CD4-positive, alpha-beta T cell (primary cell): ENCODE measurements around the gene ATG2B. TPM values are rescaled to one million over a fixed set of nuclear protein-coding genes. Genes with fewer than 3 reads are reported as not detected.

Experiments
- ATAC-seq: fragments of 200-7000 bp; cut with Tn5 transposase; one replicate; pipeline ENCODE4 v1.10.0; 2022; ENCODE audit warnings: mild to moderate bottlenecking; ENCODE audit not compliant: poor library complexity
- CTCF ChIA-PET: fragments of 350-600 bp; sonication (Branson Sonifier 250); formaldehyde crosslinking; loops from one replicate; lab custom pipeline; 2021; ENCODE audit warnings: antibody characterized with exemption, inconsistent platforms; lab: Charles Lee
- POLR2A ChIA-PET: fragments of 350-600 bp; sonication (Branson Sonifier 250); formaldehyde crosslinking; loops from one replicate; lab custom pipeline; 2021; ENCODE audit warnings: antibody characterized with exemption, inconsistent platforms; lab: Charles Lee
- DNase-seq, 14 experiments: peaks; one replicate each; pipeline ENCODE4 v3.0.0-alpha.2; 2013 to 2020; ENCODE audit warnings: mixed read lengths in 2 of 14
- H3K27ac ChIP-seq, 2 donors: one replicate each; pipeline versions ENCODE4 v1.5.1 to v1.7.0; 2013; ENCODE audit warnings: low read length in 2 of 2, low read depth in 1 of 2, mild to moderate bottlenecking in 1 of 2
- H3K27me3 ChIP-seq, 2 experiments: 1 replicate in 1 of 2; 2 replicates in 1 of 2; pipeline versions ENCODE4 v1.6.1 to v1.7.0; 2013; ENCODE audit warnings: low read length in 2 of 2, control low read depth in 1 of 2, mild to moderate bottlenecking in 1 of 2, moderate library complexity in 1 of 2; ENCODE audit not compliant: insufficient read depth in 2 of 2, control insufficient read depth in 1 of 2
- H3K36me3 ChIP-seq: one replicate; pipeline ENCODE4 v1.6.1; 2013; ENCODE audit warnings: low read length, control low read depth; ENCODE audit not compliant: insufficient read depth
- H3K4me1 ChIP-seq: one replicate; pipeline ENCODE4 v1.6.1; 2013; ENCODE audit warnings: low read length, control low read depth; ENCODE audit not compliant: insufficient read depth
- H3K4me3 ChIP-seq: one replicate; pipeline ENCODE4 v1.5.1; 2013; ENCODE audit warnings: mild to moderate bottlenecking, low read length, moderate library complexity
- H3K9me3 ChIP-seq, 2 experiments: 1 replicate in 1 of 2; 2 replicates in 1 of 2; pipeline versions ENCODE4 v1.6.1 to v1.7.0; 2013; ENCODE audit warnings: low read length in 2 of 2, mild to moderate bottlenecking in 2 of 2, control low read depth in 1 of 2, moderate library complexity in 1 of 2; ENCODE audit not compliant: control insufficient read depth in 1 of 2, insufficient read depth in 1 of 2
- H3K27ac Mint-ChIP-seq: one replicate; pipeline ENCODE4 v1.8.0; 2020; ENCODE audit warnings: mixed read lengths
- H3K27me3 Mint-ChIP-seq: one replicate; pipeline ENCODE4 v1.8.0; 2021; ENCODE audit warnings: mixed read lengths
- H3K36me3 Mint-ChIP-seq: one replicate; pipeline ENCODE4 v1.8.0; 2021; ENCODE audit warnings: low read depth, mixed read lengths
- H3K4me1 Mint-ChIP-seq: one replicate; pipeline ENCODE4 v1.8.0; 2021; ENCODE audit warnings: low read depth, mixed read lengths
- H3K4me3 Mint-ChIP-seq: one replicate; pipeline ENCODE4 v1.8.0; 2020; ENCODE audit warnings: mild to moderate bottlenecking, mixed read lengths
- H3K9me3 Mint-ChIP-seq: one replicate; pipeline ENCODE4 v1.8.0; 2020; ENCODE audit warnings: mixed read lengths
- intact Hi-C, 2 experiments: fragments of 100-400 bp; cut with DNase I in 1 of 2; cut with micrococcal nuclease in 1 of 2; formaldehyde crosslinking; loops; one replicate each; pipeline versions ENCODE4 v1.15.1 to v1.9.0; 2023 to 2025; cut with DNase I, micrococcal nuclease
- total RNA-seq, 174 experiments: library from RNA in 2 of 174; stranded (reverse) in 2 of 174; gene quantifications; one replicate each; pipeline ENCODE4 v1.2.3 and lab custom pipeline; 2021 to 2026
- TF ChIP-seq, protein P1 (sequence below): fragments of 200-600 bp; IDR thresholded peaks from one replicate; pipeline ENCODE4 v1.8.0; 2022; ENCODE audit warnings: antibody characterized with exemption, mild to moderate bottlenecking

The ATG2B gene
- total RNA-seq, 2 experiments from 2014 or later: 20.1 to 20.2 TPM

- DNase-seq: no peak
- Histone ChIP-seq H3K36me3 (peaks cover 41% of the 10 kb centered on the region), H3K4me1 (no peaks in the 10 kb centered on the region), H3K9me3 (no peaks in the 10 kb centered on the region), H3K4me3 (no peak overlapping the region), H3K27ac (no peak overlapping the region), H3K27me3 (no peaks in the 10 kb centered on the region)
- Mint-ChIP-seq H3K4me1 (no peaks in the 10 kb centered on the region), H3K9me3 (no peaks in the 10 kb centered on the region), H3K4me3 (no peak overlapping the region), H3K27ac (no peak overlapping the region), H3K36me3 (peaks cover 45% of the 10 kb centered on the region), H3K27me3 (no peaks in the 10 kb centered on the region)
- intact Hi-C loops: no loop called here
- CTCF ChIA-PET: no interaction called here
- no peak for ATAC-seq
- POLR2A ChIA-PET: no interaction called here
- TF ChIP-seq, protein P1, sequence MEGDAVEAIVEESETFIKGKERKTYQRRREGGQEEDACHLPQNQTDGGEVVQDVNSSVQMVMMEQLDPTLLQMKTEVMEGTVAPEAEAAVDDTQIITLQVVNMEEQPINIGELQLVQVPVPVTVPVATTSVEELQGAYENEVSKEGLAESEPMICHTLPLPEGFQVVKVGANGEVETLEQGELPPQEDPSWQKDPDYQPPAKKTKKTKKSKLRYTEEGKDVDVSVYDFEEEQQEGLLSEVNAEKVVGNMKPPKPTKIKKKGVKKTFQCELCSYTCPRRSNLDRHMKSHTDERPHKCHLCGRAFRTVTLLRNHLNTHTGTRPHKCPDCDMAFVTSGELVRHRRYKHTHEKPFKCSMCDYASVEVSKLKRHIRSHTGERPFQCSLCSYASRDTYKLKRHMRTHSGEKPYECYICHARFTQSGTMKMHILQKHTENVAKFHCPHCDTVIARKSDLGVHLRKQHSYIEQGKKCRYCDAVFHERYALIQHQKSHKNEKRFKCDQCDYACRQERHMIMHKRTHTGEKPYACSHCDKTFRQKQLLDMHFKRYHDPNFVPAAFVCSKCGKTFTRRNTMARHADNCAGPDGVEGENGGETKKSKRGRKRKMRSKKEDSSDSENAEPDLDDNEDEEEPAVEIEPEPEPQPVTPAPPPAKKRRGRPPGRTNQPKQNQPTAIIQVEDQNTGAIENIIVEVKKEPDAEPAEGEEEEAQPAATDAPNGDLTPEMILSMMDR: no peak
Measured at GRCh38 chr14:96385385-96385784, 22.2 kb upstream of the ATG2B start.

DNA sequence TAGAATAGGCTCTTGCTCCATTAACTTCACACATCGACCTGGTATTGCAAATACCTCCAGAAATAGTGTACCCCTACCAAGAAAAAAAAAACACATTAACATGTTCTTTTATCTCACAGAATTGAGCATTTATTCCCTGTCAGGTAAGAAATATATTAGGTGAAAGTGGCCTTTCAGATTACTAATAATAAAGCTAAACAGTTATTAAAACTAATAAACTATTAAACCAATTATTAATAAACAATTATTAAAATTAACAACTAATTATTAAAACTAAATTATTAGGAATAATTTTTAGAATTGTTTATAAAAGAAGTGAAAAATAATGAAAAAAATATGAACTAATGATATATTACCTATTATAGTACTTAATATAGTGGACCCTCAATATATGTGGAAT lies 21.6 kb upstream of the ATG2B start:
- no peak overlapping the region for H3K27ac ChIP-seq
- no peaks in the 10 kb centered on the region for H3K4me1 Mint-ChIP-seq
- no peaks in the 10 kb centered on the region for H3K9me3 ChIP-seq
- H3K27me3 ChIP-seq: no peaks in the 10 kb centered on the region
- H3K36me3 ChIP-seq: peaks cover 41% of the 10 kb centered on the region
- CTCF ChIA-PET: interaction anchor here (1.0 kb wide), 1 partner anchor 16 kb away, joined by 4 read pairs; no protein-coding TSS in a partner anchor
- H3K27me3 Mint-ChIP-seq: no peaks in the 10 kb centered on the region
- H3K4me3 Mint-ChIP-seq: no peak overlapping the region
- ATAC-seq (no peak), DNase-seq (no peak)
- intact Hi-C loops: no loop called here
- POLR2A ChIA-PET: no interaction called here
- no peaks in the 10 kb centered on the region for H3K4me1 ChIP-seq
- H3K4me3 ChIP-seq: no peak overlapping the region
- H3K27ac Mint-ChIP-seq: no peak overlapping the region
- peaks cover 46% of the 10 kb centered on the region for H3K36me3 Mint-ChIP-seq
- H3K9me3 Mint-ChIP-seq: no peaks in the 10 kb centered on the region
- TF ChIP-seq, protein P1: no peak

DNA sequence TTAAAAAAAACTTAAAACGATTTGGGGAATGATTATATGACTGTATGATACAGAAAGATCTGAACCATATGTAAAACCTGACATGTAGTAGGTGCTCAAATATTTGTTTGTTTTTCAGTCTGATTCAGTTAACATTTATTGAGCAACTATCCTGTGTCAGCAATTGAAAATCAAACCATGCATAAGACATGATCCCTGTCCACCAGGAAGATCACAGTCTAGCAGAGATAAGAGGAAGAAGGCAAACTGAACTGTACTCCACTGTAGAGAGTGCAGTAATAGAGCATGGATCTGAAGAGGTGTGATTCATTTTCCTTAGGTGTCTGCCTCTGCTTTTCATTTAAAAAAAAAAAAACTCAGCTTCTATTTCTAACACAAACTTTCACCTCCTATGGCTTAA lies 20.9 kb upstream of the ATG2B start:
- TF ChIP-seq, protein P1: no peak
- Mint-ChIP-seq H3K9me3 (no peaks in the 10 kb centered on the region), H3K36me3 (peaks cover 46% of the 10 kb centered on the region), H3K4me3 (no peak overlapping the region), H3K27me3 (no peaks in the 10 kb centered on the region), H3K4me1 (no peaks in the 10 kb centered on the region), H3K27ac (no peak overlapping the region)
- Histone ChIP-seq H3K36me3 (peaks cover 41% of the 10 kb centered on the region), H3K27ac (no peak overlapping the region), H3K4me3 (no peak overlapping the region), H3K4me1 (no peaks in the 10 kb centered on the region), H3K27me3 (no peaks in the 10 kb centered on the region), H3K9me3 (no peaks in the 10 kb centered on the region)
- no peak for DNase-seq
- intact Hi-C loops: no loop called here
- CTCF ChIA-PET: interaction anchor here (1.0 to 1.7 kb wide), 2 partner anchors 13 to 16 kb away, joined by 4 read pairs; no protein-coding TSS in a partner anchor
- ATAC-seq: no peak
- POLR2A ChIA-PET: no interaction called here
